HG03039 (cell line): Measurements from ENCODE around the gene MIAT.
"Not testable (repeated sequence)": the region's sequence is repeated elsewhere in the genome, so short reads cannot be mapped to it uniquely, and the experiment has no call there.

Source experiments
- ATAC-seq: cut with Tn5 transposase; IDR thresholded peaks from one replicate; pipeline ENCODE4 v1.9.1; 2021; ENCODE audit warnings: mild to moderate bottlenecking, moderate library complexity; ENCODE audit not compliant: unreplicated experiment

The MIAT gene

GRCh38 chr22:26691377-26691716 lies 34.0 kb downstream of the MIAT start:
- ATAC-seq, result no peak

DNA sequence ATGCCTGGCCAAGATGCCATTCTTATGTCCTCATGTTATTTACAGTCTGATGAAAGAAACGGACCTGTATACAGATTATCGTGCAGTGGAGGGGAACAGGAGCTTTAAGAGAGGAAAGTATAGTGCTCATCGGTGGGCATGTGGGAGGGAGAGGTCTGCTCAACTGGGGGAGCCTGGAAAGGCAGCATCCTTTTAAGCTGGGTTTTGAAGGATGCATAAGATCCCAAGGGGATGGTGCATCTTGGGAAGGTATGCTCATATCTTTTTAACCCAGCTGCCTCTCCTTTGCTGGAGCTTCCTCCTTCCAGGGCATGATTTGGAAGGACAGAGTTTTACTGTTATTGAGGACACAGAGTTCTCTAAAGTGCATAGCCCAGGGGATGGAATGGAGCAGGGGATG lies 34.8 kb downstream of the MIAT start:
- no peak for ATAC-seq

DNA sequence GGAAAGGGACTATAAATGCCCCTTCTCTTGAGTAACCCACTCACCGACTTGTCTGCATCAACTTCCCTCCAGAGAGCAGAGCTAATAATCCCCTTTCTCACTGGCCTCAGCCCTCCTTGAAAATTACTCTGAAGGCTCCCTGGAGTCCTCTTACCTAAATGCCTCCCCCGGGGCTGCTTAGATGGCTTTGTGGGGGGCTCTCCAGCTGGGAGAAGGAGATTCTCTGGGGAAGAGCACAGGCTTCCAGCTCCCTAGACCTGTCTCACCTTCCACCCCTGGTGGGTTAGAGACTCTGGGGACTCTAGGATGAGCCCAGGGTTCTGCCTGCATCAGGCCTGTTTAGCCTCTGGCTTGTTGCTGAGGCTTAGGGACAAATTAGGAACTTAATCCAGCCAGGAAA lies 39.8 kb downstream of the MIAT start:
- ATAC-seq, result no peak

DNA sequence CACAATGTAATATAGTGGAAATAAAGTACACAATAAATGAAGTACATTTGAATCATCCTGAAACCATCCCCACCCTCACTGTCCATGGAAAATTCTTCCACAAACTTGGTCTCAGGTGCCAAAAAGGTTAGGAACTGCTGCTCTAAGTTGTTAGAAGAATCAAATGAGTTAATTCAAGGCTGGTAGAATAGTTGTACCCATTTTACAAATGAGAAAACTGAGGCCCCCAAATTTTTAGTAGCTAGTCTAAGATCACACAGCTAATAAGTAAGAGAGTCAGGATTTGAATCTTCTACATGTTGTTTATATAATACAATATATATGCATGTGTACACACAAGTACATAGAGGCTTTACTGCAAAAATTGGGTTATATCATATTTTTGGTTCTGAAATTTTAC lies 43.1 kb downstream of the MIAT start:
- ATAC-seq, result no peak

DNA sequence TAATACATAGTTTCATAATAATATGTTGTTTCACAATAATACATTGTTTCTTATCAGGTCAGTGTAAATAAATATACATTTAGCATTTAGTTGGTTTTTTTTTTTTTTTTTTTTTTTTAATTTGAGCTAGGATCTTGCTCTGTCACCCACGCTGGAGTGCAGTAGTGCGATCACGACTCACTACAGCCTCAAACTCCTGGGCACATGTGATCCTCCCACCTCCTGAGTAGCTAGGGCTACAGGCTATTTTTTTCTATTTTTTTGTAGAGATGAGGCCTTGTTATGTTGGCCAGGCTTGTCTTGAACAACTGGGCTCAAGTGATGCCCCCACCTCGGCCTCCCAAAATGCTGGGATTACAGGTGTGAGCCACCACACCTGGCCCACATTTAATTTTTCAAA lies 43.5 kb downstream of the MIAT start:
- ATAC-seq, result no peak

DNA sequence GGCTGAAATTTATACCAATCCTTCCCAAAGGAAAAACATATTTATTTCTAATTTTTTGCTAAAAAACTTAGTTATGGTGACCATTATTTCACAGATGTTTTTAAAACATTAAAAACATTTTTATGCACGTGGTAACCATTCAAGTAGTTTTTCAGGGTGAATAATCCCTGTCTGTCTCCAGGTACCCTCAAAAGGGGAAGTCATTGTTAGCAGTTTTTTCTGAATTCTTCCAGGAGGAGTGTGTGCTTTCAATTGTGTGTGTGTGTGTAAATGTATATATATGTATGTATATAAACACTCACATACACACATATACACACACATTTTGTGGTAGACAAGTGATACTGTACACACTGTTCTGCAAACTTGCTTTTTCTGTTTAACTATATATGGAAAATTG lies 43.9 kb downstream of the MIAT start:
- ATAC-seq, result no peak

DNA sequence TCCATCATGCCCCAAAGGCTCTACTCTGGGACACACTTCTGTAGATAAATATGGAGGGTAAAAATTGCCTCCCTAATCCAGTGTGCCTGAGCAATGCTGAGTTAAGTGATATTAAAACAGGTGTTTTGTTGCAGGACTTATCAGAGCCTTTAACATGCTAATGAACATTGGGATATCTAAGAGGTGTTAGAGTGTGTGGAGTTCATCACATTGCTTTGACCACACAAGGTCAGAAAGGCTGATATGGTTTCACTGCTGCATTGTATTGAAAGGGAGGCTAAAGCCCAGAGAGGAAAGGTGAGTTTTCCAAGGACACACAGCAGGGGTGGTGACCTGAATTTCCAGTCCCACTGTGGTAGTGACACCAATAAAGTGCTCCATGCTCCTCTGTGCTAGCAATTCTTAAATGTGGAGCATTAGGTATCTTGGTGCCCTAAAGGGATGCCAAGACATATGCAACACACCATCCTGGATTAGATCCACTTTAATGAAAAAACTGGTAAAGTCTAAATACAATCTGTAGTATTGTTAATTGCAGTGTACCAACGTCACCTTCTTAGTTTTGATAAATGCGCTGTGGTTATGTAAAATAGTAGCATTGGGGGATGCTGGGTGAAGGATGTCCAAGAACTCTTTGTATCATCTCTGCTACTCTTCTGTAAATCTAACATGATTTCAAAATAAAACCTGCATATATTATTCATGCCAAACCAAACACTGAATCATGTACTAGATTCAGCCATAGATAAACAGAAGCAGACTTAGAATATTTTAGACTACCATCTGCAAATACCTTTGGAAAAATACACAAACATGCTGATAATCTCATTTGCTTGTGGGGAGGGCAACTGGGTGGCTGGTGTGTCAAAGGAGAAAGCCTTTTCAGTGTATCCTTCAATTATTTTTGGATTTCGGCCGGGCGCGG lies 45.8 kb downstream of the MIAT start:
- no peak for ATAC-seq

- not testable (repeated sequence) for ATAC-seq
Measured at GRCh38 chr22:26705379-26705778, 48.0 kb downstream of the MIAT start.

DNA sequence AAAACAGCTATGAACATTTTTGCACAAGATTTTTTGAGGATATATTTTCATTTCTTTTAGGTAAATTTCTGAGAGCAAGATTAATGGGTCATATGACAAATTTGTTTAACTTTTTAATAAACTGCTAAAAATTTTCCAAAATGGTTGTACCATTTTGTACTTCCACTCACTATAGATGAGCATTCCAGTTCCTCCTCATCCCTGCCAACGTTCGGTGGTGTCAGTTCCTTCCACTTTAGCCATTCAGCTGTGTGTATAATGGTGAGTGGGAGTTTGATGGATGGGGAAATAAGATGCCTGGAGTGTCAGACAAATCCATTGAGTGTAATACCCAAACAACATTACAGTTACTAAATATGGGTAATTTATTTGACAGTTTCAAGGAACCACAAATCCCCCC lies 49.7 kb downstream of the MIAT start:
- no peak for ATAC-seq

GRCh38 chr22:26707581-26707980 lies 50.2 kb downstream of the MIAT start:
- no peak for ATAC-seq

DNA sequence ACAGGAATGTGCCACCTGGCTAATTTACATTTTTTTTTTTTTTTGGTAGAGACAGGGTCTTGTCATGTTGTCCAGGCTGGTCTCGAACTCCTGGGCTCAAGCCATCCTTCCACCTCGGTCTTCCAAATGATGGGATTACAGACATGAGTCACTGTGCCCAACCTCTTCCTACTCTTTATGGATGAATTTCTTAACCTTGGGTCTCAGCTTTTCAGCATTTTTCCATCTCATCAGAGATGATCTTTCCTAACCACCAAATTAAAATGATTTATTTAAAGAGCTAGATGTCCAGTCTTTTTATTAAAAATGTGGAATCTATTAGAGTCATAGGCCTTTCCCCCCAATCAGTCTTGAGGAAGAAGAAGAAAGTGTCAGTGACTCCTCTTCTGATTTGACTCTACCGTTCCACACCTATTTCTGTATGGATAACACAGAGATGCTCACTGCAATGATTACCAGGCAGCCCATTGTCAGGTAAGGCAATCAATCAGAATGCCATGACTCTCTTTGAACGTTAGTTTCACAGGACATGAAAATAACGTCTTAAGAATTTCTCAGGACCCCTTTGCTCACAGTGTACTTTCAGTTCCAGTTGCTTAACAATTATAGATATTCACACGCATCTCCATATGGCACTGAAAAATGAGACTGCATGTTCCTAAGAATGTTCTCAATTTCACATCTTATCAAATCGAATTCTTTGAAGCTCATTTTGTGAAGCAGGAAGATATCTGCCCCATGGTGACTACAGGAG lies 51.0 kb downstream of the MIAT start:
- ATAC-seq, result no peak

GRCh38 chr22:26709617-26710390 lies 52.4 kb downstream of the MIAT start:
- ATAC-seq, result no peak

DNA sequence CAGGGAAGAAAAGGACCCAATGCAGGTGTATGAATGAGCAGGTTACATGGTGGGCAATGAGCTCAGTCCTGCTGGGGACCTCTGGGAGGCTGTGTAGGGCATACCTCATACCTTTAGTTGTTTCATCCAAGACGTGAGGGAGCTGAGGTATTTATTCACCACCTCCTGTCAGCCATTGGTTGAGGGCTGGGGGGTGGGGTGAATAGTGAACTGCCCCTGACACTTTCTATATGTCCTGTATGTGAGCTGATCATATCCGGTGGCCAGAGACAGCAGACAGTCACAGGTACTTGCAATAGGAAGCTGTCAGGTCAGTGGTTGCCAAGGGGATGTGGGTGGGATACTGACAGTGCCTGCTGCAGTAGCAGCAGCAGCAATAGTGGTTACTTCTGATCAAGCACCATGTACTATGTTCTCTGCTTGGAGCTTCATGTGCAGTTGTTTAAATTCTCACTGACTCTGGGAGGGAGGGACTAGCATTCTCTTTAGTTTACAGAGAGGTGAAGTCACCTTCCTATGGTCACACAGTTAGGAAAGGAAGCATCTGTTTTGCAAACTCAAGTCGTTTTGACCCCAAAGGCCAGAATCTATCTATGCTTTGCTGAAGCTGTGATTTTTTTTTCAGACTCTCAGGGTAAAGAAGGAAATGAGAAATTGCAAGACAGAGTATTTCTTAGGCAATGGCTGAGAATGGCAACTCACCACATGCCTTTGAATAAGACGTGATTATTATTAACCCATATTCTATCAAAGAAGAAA lies 54.0 kb downstream of the MIAT start:
- ATAC-seq, result no peak

- no peak for ATAC-seq
Measured at GRCh38 chr22:26712158-26712557, 54.8 kb downstream of the MIAT start.

DNA sequence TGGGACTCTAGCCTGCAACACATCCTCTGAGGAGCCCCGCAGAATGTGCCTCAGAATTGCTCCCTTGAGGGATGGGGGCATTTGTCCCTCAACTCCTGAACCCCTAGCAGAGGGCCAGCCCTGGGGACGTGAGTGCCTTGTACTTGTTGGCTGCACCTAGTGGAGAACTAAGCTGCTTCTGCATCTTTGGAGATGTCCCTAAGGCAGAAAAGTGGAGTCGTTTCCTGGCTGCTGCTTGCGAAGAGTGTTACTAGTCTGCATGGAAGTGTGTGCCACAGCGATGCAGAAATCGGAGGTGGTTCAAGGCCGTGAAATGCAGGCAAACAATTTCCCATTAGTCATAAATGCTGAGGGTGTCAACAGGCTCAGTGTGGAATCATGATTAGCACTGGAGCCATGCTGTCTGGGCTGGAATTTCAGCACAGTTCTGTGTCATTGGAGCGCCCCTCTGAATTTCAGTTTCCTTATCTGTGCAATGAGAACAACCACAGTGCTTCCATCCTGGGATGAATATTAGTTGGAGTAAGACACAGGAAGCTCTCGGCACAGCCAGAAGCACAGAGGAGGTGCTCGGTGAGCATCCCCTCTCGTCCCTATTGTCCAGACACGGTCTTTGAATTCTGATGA lies 56.5 kb downstream of the MIAT start:
- ATAC-seq, result no peak

- no peak for ATAC-seq
Measured at GRCh38 chr22:26714971-26715370, 57.6 kb downstream of the MIAT start.

- no peak for ATAC-seq
Measured at GRCh38 chr22:26715392-26715936, 58.1 kb downstream of the MIAT start.

DNA sequence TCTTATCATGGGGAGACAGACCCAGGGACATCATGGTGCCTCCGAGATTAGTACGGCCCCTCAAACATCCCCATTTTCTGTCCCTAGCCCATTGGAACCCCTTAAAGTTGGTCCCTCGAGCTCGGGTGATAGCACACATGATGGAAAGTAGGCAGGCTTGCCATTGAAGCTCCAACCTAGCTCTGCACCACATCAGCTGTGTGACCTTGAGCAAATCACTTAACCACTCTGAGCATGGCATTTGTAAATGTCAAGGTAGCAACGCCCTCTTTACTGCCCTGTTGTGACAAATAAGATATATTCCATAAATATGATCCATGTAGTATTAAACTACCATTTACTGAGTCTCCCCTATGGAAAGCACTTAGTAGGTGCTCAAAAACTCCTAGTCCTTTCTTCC lies 61.1 kb downstream of the MIAT start:
- ATAC-seq, result no peak

GRCh38 chr22:26718905-26719304 lies 61.5 kb downstream of the MIAT start:
- no peak for ATAC-seq

- no peak for ATAC-seq
Measured at GRCh38 chr22:26722159-26722558, 64.8 kb downstream of the MIAT start.
